A549 (cell line): ENCODE data around the gene CDK11B. TPM values are rescaled to one million over a fixed set of nuclear protein-coding genes. Genes with fewer than 3 reads are reported as not detected.

Experiments
- ATAC-seq, 2 experiments: fragments of 200-7000 bp in 1 of 2; fragments of >200 bp in 1 of 2; cut with Nextera tagmentation in 1 of 2; cut with Tn5 transposase in 1 of 2; 3 replicates each; pipeline versions ENCODE4 v1.8.0 to v1.9.1; 2018 to 2020; ENCODE audit warnings: mild to moderate bottlenecking in 1 of 2, moderate library complexity in 1 of 2
- CTCF ChIA-PET: fragments of 300-600 bp; sonication (Branson Sonifier 250); formaldehyde crosslinking; extraction: SDS; loops from one replicate; lab custom pipeline; 2021; ENCODE audit warnings: antibody characterized with exemption, inconsistent platforms; lab: Yijun Ruan, JAX
- POLR2A ChIA-PET: fragments of 350-600 bp; formaldehyde crosslinking; extraction: SDS; loops from one replicate; lab custom pipeline; 2021; ENCODE audit warnings: antibody characterized with exemption, inconsistent platforms; lab: Yijun Ruan, JAX
- DNase-seq, 2 experiments: peaks; one replicate each; pipeline versions ENCODE4 v3.0.0 to v3.0.0-alpha.2; 2011 to 2016; ENCODE audit warnings: low read depth in 1 of 2, low spot score in 1 of 2
- FAIRE-seq: peaks from 2 replicates; lab custom pipeline; 2011; peaks lifted over from hg19 to GRCh38; lab: Jason Lieb, UNC
- H3K27ac ChIP-seq, 2 experiments: fragments of >200 bp; sonication (Bioruptor Twin); formaldehyde crosslinking; 3 replicates each; pipeline ENCODE4 v1.5.1; 2016 to 2017
- H3K4me1 ChIP-seq: fragments of >200 bp; sonication (Bioruptor Twin); formaldehyde crosslinking; 3 replicates; pipeline ENCODE4 v1.6.1; 2016
- H3K4me2 ChIP-seq: fragments of >200 bp; sonication (Bioruptor Twin); formaldehyde crosslinking; 3 replicates; pipeline ENCODE4 v1.6.1; 2016
- H3K4me3 ChIP-seq: fragments of >200 bp; sonication (Bioruptor Twin); formaldehyde crosslinking; 3 replicates; pipeline ENCODE4 v1.5.1; 2016
- H3K9me3 ChIP-seq: fragments of >200 bp; sonication (Bioruptor Twin); formaldehyde crosslinking; 3 replicates; pipeline ENCODE4 v1.6.1; 2016
- CEBPB ChIP-seq, 2 experiments: fragments of >200 bp in 1 of 2; sonication (Bioruptor Twin) in 1 of 2; formaldehyde crosslinking in 1 of 2; IDR thresholded peaks; 2 replicates each; pipeline ENCODE4 v1.6.1; 2012 to 2016
- EP300 ChIP-seq, 2 experiments: fragments of >200 bp; sonication (Bioruptor Twin); formaldehyde crosslinking; IDR thresholded peaks; 2 replicates in 1 of 2; 3 replicates in 1 of 2; pipeline ENCODE4 v1.6.1; 2016 to 2017
- FOSB ChIP-seq: fragments of 250-450 bp; sonication (Bioruptor Pico); IDR thresholded peaks from 2 replicates; pipeline ENCODE4 v1.5.0; 2020; ENCODE audit warnings: mild to moderate bottlenecking, moderate library complexity
- HDAC2 ChIP-seq: fragments of 200-600 bp; sonication (generic); IDR thresholded peaks from 2 replicates; pipeline ENCODE4 v1.6.1; 2016
- HOXB13 ChIP-seq: fragments of 250-450 bp; sonication (Bioruptor Pico); IDR thresholded peaks from 2 replicates; pipeline ENCODE4 v1.5.0; 2020; ENCODE audit warnings: low read depth, mild to moderate bottlenecking, moderate library complexity
- KDM5A ChIP-seq: fragments of 200-600 bp; sonication (generic); IDR thresholded peaks from 2 replicates; pipeline ENCODE4 v1.6.1; 2016; ENCODE audit warnings: antibody characterized with exemption, mild to moderate bottlenecking
- MAFK ChIP-seq: fragments of 450-650 bp; IDR thresholded peaks from 2 replicates; pipeline ENCODE4 v1.6.1; 2014; ENCODE audit not compliant: partially characterized antibody
- MYC ChIP-seq: IDR thresholded peaks from 2 replicates; pipeline ENCODE4 v1.6.1; 2012; ENCODE audit warnings: mild to moderate bottlenecking, inconsistent platforms, low read length, improper control_type of control experiment, borderline replicate concordance
- RAD21 ChIP-seq, 2 experiments: fragments of >200 bp in 1 of 2; sonication (Bioruptor Twin) in 1 of 2; formaldehyde crosslinking in 1 of 2; IDR thresholded peaks in 1 of 2; conservative IDR thresholded peaks in 1 of 2; 2 replicates in 1 of 2; 3 replicates in 1 of 2; pipeline ENCODE4 v1.6.1; 2012 to 2018; ENCODE audit warnings: inconsistent platforms in 1 of 2
- REST ChIP-seq: fragments of 200-600 bp; sonication (generic); IDR thresholded peaks from 2 replicates; pipeline ENCODE4 v1.6.1; 2016; ENCODE audit warnings: antibody characterized with exemption, mild to moderate bottlenecking, moderate library complexity
- RFX5 ChIP-seq: fragments of 450-650 bp; IDR thresholded peaks from 2 replicates; pipeline ENCODE4 v1.7.1; 2014; ENCODE audit warnings: antibody characterized with exemption, mild to moderate bottlenecking, moderate library complexity
- SREBF2 ChIP-seq: fragments of 450-650 bp; IDR thresholded peaks from 2 replicates; pipeline ENCODE4 v1.6.1; 2014; ENCODE audit warnings: mild to moderate bottlenecking, moderate library complexity
- WGBS: methylation state at CpG from one replicate; pipeline ENCODE4 v1.1.6; 2017; ENCODE audit errors: missing lambda C conversion rate; 5-methylcytosine and 5-hydroxymethylcytosine counted together
- polyA plus RNA-seq, 4 experiments: library from polyadenylated mRNA; depleted of rRNA in 3 of 4; stranded (reverse); fragments of >200 nt; fragmentation: RNase III in 1 of 4; extraction: RNeasy Plus Mini Kit Qiagen cat#74134 plus additional on column Dnase treatment in 1 of 4; gene quantifications; 2 replicates in 3 of 4; 3 replicates in 1 of 4; pipeline ENCODE4 v1.2.3, GENCODE V29; 2011 to 2017
- TF ChIP-seq, protein P1 (sequence below): fragments of >200 bp; sonication (Bioruptor Twin); formaldehyde crosslinking; IDR thresholded peaks from 2 replicates; pipeline ENCODE4 v1.6.1; 2016
- TF ChIP-seq, protein P2 (sequence below): fragments of 450-650 bp; IDR thresholded peaks from 2 replicates; pipeline ENCODE4 v1.6.1; 2014; ENCODE audit warnings: antibody characterized with exemption
- TF ChIP-seq, protein P3 (sequence below): fragments of >200 bp; sonication (Bioruptor Twin); formaldehyde crosslinking; IDR thresholded peaks from 3 replicates; pipeline ENCODE4 v1.5.1; 2016
- TF ChIP-seq, protein P4 (sequence below): fragments of >200 bp; sonication (Bioruptor Twin); formaldehyde crosslinking; IDR thresholded peaks from 3 replicates; pipeline ENCODE4 v1.6.1; 2016
- TF ChIP-seq, protein P5 (sequence below): IDR thresholded peaks from 2 replicates; pipeline ENCODE4 v1.6.1; 2012

CDK11B gene
- polyA plus RNA-seq, 2 of the 4 experiments (the other 2 are of a cell fraction), result 7.6 to 33.8 TPM

DNA sequence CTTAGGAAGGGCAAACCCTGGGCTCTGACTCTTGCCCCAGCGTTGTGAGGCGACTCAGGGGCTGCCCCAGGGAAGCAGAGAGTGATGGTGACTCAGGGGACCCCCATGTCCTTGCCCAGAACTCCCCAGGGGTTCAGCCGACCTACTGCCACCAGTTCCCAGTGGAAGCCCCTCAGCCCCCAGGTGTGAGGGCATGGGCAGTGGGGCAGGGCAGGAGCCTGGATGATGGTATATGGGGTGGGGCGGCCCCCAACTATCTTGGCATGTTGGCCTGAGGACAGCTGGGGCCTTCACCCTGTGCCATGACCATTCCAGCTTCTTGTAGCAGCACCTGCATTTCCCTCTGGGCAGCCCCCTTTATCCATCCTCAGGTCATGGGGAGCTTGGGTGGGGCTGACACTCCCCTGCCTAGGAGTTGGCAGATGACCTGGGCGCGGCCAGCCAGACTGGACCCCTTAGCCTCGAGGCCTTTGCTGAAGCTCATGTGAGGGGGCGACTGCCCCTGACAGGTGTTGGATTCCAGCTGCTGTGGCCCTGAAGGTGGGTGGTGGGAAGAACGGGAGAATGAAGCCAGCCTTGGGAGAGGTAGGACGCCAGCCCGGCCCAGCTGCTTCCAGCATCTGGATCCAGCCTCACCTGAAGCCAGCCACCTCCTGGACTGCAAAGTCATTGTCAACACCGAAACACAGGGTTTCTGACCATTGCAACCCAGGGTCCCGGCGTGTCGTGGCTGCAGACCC lies 57.1 kb downstream of the CDK11B start:
- FAIRE-seq (no peak), DNase-seq (no peak), ATAC-seq (no peak)
- TF ChIP-seq FOSB (CRISPR knock-in tag) (no peak), EP300 (IDR thresholded peaks at IDR 0.05) (no peak), KDM5A (no peak), CEBPB (IDR thresholded peaks at IDR 0.05) (no peak), HOXB13 (no peak), RAD21 (conservative IDR thresholded peaks at IDR 0.05 in 1 of 2, IDR thresholded peaks at IDR 0.05 in 1 of 2) (no peak), MYC (no peak), MAFK (no peak), SREBF2 (no peak)
- TF ChIP-seq, protein P1, sequence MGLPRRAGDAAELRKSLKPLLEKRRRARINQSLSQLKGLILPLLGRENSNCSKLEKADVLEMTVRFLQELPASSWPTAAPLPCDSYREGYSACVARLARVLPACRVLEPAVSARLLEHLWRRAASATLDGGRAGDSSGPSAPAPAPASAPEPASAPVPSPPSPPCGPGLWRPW, result no peak
- TF ChIP-seq, protein P2, sequence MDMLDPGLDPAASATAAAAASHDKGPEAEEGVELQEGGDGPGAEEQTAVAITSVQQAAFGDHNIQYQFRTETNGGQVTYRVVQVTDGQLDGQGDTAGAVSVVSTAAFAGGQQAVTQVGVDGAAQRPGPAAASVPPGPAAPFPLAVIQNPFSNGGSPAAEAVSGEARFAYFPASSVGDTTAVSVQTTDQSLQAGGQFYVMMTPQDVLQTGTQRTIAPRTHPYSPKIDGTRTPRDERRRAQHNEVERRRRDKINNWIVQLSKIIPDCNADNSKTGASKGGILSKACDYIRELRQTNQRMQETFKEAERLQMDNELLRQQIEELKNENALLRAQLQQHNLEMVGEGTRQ, result no peak
- TF ChIP-seq, protein P3, sequence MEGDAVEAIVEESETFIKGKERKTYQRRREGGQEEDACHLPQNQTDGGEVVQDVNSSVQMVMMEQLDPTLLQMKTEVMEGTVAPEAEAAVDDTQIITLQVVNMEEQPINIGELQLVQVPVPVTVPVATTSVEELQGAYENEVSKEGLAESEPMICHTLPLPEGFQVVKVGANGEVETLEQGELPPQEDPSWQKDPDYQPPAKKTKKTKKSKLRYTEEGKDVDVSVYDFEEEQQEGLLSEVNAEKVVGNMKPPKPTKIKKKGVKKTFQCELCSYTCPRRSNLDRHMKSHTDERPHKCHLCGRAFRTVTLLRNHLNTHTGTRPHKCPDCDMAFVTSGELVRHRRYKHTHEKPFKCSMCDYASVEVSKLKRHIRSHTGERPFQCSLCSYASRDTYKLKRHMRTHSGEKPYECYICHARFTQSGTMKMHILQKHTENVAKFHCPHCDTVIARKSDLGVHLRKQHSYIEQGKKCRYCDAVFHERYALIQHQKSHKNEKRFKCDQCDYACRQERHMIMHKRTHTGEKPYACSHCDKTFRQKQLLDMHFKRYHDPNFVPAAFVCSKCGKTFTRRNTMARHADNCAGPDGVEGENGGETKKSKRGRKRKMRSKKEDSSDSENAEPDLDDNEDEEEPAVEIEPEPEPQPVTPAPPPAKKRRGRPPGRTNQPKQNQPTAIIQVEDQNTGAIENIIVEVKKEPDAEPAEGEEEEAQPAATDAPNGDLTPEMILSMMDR, result no peak
- TF ChIP-seq, protein P4, sequence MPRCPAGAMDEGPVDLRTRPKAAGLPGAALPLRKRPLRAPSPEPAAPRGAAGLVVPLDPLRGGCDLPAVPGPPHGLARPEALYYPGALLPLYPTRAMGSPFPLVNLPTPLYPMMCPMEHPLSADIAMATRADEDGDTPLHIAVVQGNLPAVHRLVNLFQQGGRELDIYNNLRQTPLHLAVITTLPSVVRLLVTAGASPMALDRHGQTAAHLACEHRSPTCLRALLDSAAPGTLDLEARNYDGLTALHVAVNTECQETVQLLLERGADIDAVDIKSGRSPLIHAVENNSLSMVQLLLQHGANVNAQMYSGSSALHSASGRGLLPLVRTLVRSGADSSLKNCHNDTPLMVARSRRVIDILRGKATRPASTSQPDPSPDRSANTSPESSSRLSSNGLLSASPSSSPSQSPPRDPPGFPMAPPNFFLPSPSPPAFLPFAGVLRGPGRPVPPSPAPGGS, result no peak
- TF ChIP-seq, protein P5, sequence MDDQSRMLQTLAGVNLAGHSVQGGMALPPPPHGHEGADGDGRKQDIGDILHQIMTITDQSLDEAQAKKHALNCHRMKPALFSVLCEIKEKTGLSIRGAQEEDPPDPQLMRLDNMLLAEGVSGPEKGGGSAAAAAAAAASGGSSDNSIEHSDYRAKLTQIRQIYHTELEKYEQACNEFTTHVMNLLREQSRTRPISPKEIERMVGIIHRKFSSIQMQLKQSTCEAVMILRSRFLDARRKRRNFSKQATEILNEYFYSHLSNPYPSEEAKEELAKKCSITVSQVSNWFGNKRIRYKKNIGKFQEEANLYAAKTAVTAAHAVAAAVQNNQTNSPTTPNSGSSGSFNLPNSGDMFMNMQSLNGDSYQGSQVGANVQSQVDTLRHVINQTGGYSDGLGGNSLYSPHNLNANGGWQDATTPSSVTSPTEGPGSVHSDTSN, result no peak
- H3K4me2 ChIP-seq, result no peak overlapping the region
- no peak overlapping the region for H3K4me3 ChIP-seq
- ChIA-PET CTCF (no interaction called here), POLR2A (interaction anchor here (0.8 kb wide), 1 partner anchor 14 kb away, joined by 3 read pairs; the partner anchor contains the start of gene MIB2)
- peaks cover 11% of the 10 kb centered on the region for H3K4me1 ChIP-seq
- H3K27ac ChIP-seq, result no peak overlapping the region
- H3K9me3 ChIP-seq, result no peaks in the 10 kb centered on the region
- 85% methylated on average over 6 of the region's 15 CpGs for WGBS

DNA sequence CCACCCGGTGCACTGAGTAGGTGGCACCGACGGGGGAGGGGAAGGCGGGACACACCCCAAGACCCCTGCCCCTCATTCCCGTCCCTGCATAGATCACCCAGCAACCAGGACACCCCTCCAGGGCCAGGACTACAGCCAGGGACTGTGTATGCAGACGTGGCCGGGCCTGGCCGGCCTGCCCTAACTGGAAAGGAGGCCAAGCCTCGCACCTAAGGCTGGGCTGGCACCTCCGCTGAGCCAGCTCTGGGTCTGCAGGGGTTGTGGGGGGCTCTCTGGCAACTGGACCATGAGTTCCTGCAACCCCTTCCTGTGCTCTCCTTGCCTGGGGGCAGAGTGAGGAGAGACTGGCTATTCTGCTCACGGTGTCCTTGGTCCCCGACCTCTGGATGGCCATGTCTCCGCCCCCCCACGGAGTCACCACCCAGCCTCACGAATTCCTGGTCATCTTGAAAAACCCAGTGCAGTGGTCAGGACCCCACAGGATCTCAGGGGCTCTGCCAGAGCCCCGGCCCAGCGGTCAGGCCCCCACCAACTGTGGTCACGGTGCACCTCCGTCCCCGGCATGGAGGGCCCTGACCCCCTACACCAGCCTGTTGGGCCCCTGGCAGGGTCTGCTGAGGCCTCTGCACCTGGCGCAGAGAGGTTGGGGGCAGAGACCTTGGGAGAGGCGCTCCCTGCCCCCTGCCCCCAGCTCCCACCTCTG lies 57.8 kb downstream of the CDK11B start:
- no peak for DNase-seq
- WGBS, result 83% methylated on average over 11 of the region's 22 CpGs
- ChIA-PET CTCF (interaction anchor here (0.6 kb wide), 1 partner anchor 8 kb away, joined by 3 read pairs; no protein-coding TSS in a partner anchor), POLR2A (no interaction called here)
- Histone ChIP-seq H3K4me2 (no peak overlapping the region; the same call in 2 of the 3 replicates), H3K9me3 (no peaks in the 10 kb centered on the region), H3K27ac (no peak overlapping the region), H3K4me1 (peaks cover 11% of the 10 kb centered on the region), H3K4me3 (no peak overlapping the region)
- no peak for TF ChIP-seq RFX5
- 0 out of 2 replicates have a peak, but pooled peaks have one; percentile 0 for TF ChIP-seq REST
- TF ChIP-seq HDAC2, result no peak
- ATAC-seq, result no peak
- no peak for FAIRE-seq
